GM21447 (cell line): ENCODE data around the gene TOM1.

Experiments
- ATAC-seq: cut with Tn5 transposase; IDR thresholded peaks from one replicate; pipeline ENCODE4 v1.9.1; 2021; ENCODE audit not compliant: unreplicated experiment

The TOM1 gene

GRCh38 chr22:35322893-35323292 lies 23.2 kb downstream of the TOM1 start:
- ATAC-seq = no peak

DNA sequence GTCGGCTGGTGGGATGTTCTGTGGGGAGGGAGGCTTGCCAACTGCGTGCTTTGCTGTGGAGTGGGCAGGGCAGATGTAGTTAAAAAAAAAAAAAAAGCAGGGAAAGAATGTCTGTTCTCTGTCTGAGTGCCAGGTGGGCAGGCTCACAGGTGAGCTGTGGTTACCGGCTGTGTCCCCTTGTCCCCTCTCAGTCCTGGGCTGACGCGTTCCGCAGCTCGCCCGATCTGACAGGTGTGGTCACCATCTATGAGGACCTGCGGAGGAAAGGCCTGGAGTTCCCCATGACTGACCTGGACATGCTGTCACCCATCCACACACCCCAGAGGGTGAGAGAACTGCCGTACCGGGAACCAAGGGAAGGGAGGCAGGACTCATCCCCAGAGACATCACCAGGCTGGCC lies 23.6 kb downstream of the TOM1 start:
- ATAC-seq = no peak

GRCh38 chr22:35324067-35324466 lies 24.4 kb downstream of the TOM1 start:
- ATAC-seq = no peak

- no peak for ATAC-seq
Measured at GRCh38 chr22:35324762-35325161, 25.1 kb downstream of the TOM1 start.

DNA sequence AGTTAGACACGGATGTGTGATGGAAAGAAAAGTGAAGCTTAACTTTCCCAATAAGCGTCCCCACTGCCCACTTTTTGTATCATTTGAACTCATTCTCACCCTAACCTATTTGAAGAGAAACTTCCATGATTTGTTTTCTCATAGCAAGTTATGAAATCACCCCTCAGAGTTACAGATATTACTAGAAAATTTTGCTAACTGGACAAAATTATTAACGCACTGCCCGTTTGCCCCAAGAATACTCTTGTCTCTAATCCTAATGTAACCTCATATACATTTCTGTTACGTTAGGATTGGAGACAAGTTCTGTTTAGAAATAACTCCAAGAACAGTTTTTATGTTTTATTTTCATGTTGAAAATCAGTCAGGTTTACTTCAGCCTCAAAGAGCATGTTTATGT lies 25.5 kb downstream of the TOM1 start:
- no peak for ATAC-seq

- no peak for ATAC-seq
Measured at GRCh38 chr22:35326854-35327562, 27.3 kb downstream of the TOM1 start.

DNA sequence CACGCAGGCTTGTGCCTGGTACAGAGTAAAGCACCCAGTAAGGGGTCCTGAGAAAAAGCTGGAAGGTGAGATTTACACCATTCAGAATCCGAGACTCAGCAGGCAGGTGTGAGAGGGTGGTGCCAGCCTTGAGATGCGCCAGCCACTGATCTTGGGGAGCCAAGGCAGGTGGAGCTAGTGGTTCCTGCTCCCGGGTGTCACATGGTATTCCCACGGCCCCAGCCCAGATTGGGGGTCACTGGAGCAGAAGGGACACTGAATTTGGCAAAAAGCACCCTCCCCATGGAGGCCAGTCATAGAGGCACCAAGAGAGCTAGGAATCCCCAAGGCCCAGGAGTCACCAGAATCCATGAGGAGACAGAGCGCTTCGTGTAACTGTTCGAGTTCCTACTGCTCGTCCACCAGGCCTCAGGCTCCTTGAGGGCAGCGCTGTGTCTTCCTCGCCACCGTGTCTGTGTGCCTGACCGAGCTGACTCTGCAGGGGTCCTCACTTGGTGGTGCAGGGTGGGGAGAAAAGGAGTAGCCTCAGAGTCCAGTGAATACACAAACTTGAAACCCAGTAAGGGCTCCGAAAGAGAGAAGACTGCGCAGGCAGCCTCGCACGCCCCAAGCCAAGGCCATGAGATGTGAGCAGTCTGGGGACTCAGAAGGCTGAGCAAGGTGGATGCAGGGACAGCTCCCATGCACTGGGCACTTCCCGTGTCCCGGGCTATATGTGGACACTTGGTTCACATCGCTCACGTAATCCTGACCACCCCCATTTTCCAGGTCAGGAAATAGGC lies 28.2 kb downstream of the TOM1 start:
- no peak for ATAC-seq

GRCh38 chr22:35328472-35328885 lies 28.8 kb downstream of the TOM1 start:
- ATAC-seq = no peak

DNA sequence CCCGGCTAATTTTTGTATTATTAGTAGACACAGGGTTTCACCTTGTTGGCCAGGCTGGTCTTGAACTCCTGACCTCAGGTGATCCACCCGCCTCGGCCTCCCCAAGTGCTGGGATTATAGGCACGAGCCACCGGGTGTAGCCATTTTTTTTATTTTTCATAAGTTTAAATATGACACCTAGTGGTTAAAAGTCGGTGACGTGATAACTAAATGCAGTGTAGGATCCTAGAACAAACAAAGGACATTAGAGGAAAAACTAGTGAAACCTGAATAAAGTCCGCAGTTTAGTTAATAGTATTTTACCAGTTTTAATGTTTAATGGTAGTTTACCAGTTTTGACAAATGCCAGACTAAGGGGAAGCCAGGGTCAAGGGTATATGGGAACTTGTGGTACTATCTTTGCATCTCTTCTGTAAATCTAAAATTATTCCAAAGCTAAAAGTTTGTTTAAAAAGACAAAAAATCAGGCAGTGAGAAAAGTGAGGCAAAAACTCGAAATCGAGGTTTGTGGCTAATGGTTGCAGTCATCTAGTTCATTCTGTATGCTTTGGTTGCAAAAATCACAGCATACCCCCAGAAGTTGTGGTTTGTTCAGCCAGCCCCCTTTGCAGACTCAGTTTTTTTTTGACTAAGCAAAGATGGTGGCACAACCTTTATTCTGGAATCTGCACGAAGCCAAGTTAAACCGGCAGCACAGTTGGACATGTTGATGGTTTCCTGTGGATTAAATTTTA lies 29.6 kb downstream of the TOM1 start:
- ATAC-seq = no peak

- no peak for ATAC-seq
Measured at GRCh38 chr22:35330258-35330861, 30.7 kb downstream of the TOM1 start.

DNA sequence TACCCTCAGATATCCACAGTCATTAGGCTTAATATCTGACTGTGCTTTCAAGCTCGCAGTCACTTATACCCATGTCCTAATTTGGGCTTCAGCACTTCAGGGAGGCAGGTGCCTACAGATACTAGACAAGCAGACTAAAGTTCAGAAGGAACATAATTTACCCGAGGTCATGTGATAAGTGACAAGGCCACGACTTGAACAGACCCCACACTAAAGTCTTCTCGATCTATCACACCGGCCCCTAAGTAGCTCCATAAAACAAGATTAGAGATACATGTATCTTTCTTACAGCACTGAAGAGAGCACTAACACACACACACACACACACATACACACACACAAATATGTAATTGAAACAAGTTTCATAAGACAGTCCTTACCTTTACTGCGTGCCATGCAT lies 32.6 kb downstream of the TOM1 start:
- no peak for ATAC-seq

DNA sequence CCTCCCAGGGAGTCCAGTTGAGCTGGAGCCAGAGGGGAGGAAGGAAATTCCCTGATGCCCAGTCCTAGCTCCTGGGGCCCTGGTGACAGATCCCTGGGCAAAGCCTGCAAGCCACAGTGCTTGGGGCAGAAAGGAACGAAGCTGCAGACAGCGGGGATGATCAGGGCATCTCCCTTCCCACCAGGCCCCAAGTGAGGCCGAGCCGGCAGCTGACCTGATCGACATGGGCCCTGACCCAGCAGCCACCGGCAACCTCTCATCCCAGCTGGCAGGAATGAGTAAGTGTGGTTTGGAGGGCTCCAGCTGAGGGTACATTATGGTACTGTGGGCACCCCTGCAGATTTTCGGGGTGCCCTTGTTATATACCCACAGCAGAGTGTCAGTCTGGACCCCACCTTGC lies 33.5 kb downstream of the TOM1 start:
- no peak for ATAC-seq

- ATAC-seq = no peak
Measured at GRCh38 chr22:35334004-35334403, 34.3 kb downstream of the TOM1 start.

- no peak for ATAC-seq
Measured at GRCh38 chr22:35335468-35335867, 35.8 kb downstream of the TOM1 start.

DNA sequence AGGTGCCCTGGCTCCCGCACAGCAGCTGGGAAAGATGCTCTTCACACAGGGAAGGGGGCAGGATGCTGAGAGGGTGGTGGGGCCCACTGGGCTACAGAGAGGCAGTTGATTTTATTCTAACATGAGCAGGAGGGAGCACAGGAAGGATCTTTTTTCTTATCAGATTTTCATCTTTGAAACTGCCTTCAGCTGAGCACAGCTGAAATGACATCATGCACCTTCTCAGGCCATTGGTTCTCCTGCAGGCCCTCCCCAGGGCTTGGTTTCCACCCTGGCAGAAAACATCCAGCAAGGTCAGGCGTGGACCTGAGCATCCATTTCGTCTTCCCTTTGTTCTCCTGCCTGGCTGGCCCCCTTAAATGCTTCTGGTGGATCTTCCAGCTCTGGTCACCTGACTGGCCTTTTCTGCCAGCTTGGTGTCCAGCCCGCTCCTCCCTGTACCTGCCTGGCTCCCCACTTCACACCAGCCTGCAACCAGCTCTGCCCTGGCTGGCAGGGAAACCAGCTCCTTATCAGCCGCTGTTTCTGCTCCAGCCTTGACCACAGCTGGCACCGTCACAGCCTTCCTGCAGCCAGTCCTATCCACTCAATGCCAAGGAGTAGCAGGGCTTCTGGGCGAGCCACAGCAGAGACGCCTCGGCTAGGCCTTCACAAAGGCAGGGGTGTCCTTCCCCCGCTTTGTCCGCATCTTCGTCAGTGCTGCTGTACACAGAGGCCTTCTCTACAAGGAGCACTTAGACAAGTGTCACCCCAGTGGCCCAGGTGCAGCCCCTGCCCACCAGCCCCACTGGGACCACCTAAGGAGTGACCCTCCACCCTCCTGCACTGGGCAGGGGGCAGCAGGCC lies 36.5 kb downstream of the TOM1 start:
- no peak for ATAC-seq

DNA sequence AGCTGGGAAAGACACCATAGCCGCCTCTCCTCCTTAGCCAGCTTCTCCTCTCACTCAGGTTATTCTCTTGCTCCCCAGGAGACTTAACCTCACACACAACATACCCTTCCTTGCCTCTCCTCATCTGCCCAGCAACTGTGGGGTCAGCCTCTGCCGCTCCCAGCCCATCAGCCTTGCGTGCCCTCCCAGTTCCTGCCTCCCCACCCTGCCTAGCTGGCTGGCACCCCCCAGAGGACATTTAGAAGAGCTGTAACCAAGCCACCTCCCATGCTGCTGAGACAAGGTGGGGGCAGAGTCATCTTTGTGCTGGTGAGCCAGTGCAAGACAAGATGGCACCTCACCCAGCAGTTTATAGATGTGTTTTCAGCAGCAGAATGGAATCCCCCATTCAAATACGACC lies 38.2 kb downstream of the TOM1 start:
- no peak for ATAC-seq

DNA sequence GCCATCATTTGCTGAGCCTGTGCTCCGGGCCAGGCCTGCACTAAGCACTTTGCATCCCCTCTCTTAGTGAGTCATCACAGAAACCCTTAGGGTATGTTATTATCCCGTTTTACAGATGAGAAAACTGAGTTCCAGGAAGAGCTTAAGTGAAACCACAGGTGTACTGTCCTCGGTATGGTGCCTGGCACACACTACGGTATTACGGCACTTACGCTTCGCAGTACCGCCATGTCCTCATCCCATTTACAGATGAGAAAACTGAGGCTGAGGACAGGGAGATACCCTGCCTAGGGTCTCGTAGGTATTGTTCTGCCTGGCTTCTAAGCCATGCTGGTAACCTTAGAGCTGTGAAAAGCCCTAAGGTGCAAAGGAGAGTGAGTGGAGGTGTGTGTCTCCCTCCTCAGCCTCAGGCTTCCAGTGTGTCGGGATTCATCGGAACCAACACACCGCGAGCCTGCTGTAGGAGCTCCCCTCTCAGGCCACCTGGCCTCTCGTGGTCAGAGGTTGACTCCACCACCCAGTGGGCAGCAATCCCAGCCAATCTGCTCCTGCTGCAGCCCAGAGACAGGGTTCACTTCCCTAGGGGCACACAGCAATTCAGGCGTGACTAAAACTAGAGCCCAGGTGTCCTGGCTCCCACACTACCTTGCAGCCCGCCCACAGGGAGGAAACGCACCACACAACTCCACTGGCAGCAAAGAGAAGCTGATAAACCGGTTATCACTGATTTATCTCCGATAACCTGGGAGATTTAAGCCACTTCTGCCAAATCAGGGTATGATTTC lies 41.6 kb downstream of the TOM1 start:
- ATAC-seq = no peak

GRCh38 chr22:35342390-35342789 lies 42.7 kb downstream of the TOM1 start:
- no peak for ATAC-seq

DNA sequence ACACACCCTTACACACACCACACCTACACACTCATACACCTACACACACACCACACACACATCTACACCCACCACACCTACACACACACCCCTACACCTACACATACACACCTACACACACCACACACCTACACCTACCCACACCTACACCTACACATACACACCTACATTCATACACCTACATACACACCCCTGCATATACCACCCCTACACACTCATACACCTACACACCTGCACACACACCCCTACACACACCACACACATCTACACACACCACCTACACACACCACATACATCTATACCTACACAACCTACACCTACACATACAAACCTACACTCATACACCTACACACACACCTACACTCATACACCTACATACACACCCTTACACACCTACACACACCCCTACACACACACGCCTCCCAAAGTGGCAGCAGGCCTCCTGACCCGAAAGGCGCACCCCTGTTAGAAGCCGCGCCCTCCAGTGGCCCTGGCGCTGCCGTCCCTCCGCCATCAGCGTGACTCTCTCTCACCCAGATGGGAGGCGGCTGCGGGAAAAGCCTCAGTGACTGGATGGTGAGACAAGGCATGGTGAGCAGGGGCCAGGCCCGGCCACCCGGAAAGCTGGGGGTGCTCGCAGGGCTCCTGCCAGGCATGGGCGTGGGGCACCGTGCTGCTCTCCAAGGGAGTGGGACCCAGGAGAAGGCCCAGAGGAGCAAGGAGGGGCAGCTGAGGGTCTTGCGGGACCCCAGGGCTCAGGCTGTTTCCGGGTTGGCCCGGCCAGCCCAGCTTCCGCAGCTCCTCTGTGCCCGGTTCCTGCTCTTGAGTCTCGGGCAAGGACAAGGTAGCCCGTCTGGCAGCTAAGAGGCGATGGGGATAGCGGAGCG lies 44.2 kb downstream of the TOM1 start:
- no peak for ATAC-seq
